Right ventricle myocardium inferior (tissue), 1 donor: ENCODE results near the gene ROS1. TPM values are rescaled to one million over a fixed set of nuclear protein-coding genes. Genes with fewer than 3 reads are reported as not detected.
"Not testable (repeated sequence)": the region's sequence is repeated elsewhere in the genome, so short reads cannot be mapped to it uniquely, and the experiment has no call there.

Experiments used
- ATAC-seq: fragments of 200-7000 bp; cut with Tn5 transposase; one replicate; pipeline ENCODE4 v1.9.1; 2020; ENCODE audit warnings: mild to moderate bottlenecking, moderate library complexity
- DNase-seq: peaks from one replicate; pipeline ENCODE4 v3.0.0; 2021; ENCODE audit errors: missing footprints
- intact Hi-C: fragments of 100-400 bp; cut with DNase I; formaldehyde crosslinking; loops from one replicate; pipeline ENCODE4 v1.11.0; 2022
- long read RNA-seq: library from polyadenylated mRNA; unstranded; transcript quantifications from one replicate; pipeline ENCODE4 v2.0.0, GENCODE V29; 2021
- total RNA-seq: library from RNA; stranded (reverse); fragmentation: NEBNext Ultra II Directional; extraction: Animal tissue kit (Norgen Biotek cat#: 25700); gene quantifications from one replicate; pipeline ENCODE4 v1.2.1, GENCODE V29; 2021
- donor health status: DM: no; HTN: yes; CAD: no; lungs with severe emphysema.

Gene ROS1
- total RNA-seq = 0.08 TPM
- long read RNA-seq = 0 reads

- intact Hi-C loops = no loop called here
- no peak for ATAC-seq
- DNase-seq = no peak
These were observed at the start of gene ROS1 for GRCh38 chr6:117425431-117426153. Gene ROS1, minus strand, starts transcription at chr6:117425942. Its CDS starts 286 bp downstream, at chr6:117425656.

- no peak for DNase-seq
- intact Hi-C loops = no loop called here
- no peak for ATAC-seq
These were observed 47.7 kb upstream of the ROS1 start for GRCh38 chr6:117473401-117473800.

- DNase-seq (no peak), ATAC-seq (no peak)
- intact Hi-C loops = no loop called here
These were observed 46.9 kb upstream of the ROS1 start for GRCh38 chr6:117472667-117473066.

- no peak for ATAC-seq
- intact Hi-C loops = no loop called here
- no peak for DNase-seq
These were observed 44.0 kb upstream of the ROS1 start for GRCh38 chr6:117469791-117470190.

GRCh38 chr6:117469356-117469755, 43.6 kb upstream of the ROS1 start:
- ATAC-seq (no peak), DNase-seq (no peak)
- intact Hi-C loops = no loop called here

- ATAC-seq, DNase-seq, intact Hi-C loops: not testable (repeated sequence)
These were observed 42.8 kb upstream of the ROS1 start for GRCh38 chr6:117468527-117468926.

GRCh38 chr6:117467876-117468275, 42.1 kb upstream of the ROS1 start:
- DNase-seq = no peak
- no peak for ATAC-seq
- intact Hi-C loops = no loop called here

GRCh38 chr6:117465691-117466090, 39.9 kb upstream of the ROS1 start:
- no peak for ATAC-seq
- intact Hi-C loops = no loop called here

GRCh38 chr6:117464700-117465099, 39.0 kb upstream of the ROS1 start:
- ATAC-seq = no peak
- no peak for DNase-seq
- intact Hi-C loops = no loop called here

More at GRCh38 chr6:117465691-117466090, 39.9 kb upstream of the ROS1 start:
- DNase-seq = no peak

- ATAC-seq (no peak), DNase-seq (no peak)
- intact Hi-C loops = no loop called here
These were observed 38.3 kb upstream of the ROS1 start for GRCh38 chr6:117463762-117464665.

- intact Hi-C loops = no loop called here
- no peak for ATAC-seq
- no peak for DNase-seq
These were observed 33.6 kb upstream of the ROS1 start for GRCh38 chr6:117459204-117459944.

- DNase-seq (no peak), ATAC-seq (no peak)
- intact Hi-C loops = no loop called here
These were observed 31.3 kb upstream of the ROS1 start for GRCh38 chr6:117456998-117457397.

- DNase-seq (no peak), ATAC-seq (no peak)
These were observed 30.5 kb upstream of the ROS1 start for GRCh38 chr6:117456250-117456649.

GRCh38 chr6:117451671-117452070, 25.9 kb upstream of the ROS1 start:
- ATAC-seq = no peak
- intact Hi-C loops = loop anchor here (2.0 to 5.0 kb wide), 2 partner anchors 105 to 151 kb away; partner anchors contain the start of gene GOPC
- no peak for DNase-seq

More at GRCh38 chr6:117456250-117456649, 30.5 kb upstream of the ROS1 start:
- intact Hi-C loops = no loop called here

- no peak for DNase-seq
- intact Hi-C loops = loop anchor here (2.0 to 5.0 kb wide), 3 partner anchors 102 to 153 kb away; partner anchors contain the start of gene GOPC
- ATAC-seq = no peak
These were observed 24.1 kb upstream of the ROS1 start for GRCh38 chr6:117449549-117450439.

GRCh38 chr6:117448732-117449485, 23.2 kb upstream of the ROS1 start:
- intact Hi-C loops = loop anchor here (5.0 kb wide), 1 partner anchor 102 kb away; no protein-coding TSS in a partner anchor

GRCh38 chr6:117448011-117448410, 22.3 kb upstream of the ROS1 start:
- no peak for ATAC-seq
- intact Hi-C loops = loop anchor here (5.0 kb wide), 1 partner anchor 101 kb away; no protein-coding TSS in a partner anchor
- DNase-seq = no peak

More at GRCh38 chr6:117448732-117449485, 23.2 kb upstream of the ROS1 start:
- ATAC-seq = no peak
- DNase-seq = no peak
